Measurements from ENCODE around the gene PLEKHB2.
A peak's percentile ranks its signal among the peaks of the same experiment; 100 is the strongest.

Gene PLEKHB2

DNA sequence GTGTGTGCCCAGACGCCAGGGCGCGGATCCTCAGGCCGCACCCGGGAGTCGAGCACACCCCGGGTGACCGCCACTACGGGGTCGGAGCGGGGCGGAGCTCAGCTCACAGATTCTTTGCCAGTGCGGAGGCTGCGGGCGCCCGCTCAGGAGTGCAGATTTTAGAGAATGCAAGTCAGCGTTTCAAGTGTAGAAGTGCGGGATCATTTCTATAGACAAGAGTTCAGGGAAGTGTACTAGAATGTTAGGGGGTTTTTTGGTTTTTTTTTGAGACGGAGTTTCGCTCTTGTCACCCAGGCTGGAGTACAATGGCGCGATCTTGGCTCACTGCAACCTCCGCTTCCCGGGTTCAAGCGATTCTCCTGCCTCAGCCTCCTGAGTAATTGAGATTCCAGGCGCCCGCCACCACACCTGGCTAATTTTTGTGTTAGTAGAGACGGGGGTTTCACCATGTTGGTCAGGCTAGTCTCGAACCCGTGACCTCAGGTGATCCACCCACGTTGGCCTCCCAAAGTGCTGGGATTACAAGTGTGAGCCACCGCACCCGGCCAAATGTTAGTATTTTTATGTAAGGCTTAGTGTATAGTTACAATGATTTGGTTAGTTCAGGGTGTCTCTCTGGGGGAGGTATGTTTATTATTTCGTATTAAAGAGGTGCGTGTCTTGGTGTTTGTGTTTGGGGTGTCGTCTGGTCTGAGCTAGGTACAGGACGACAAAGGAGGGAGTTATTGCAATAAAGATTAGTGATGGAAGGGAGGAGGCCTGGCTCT, 11.3 kb upstream of the PLEKHB2 start:
- H2BK12ac ChIP-seq (ENCODE audit: low read length) = no peak overlapping the region
- peak overlapping the region; percentile 58 for H3K27ac ChIP-seq (replicated peaks; ENCODE audit: low read length)
- H3K79me1 ChIP-seq (ENCODE audit: low read depth, low read length) = no peaks in the 10 kb centered on the region
- no peak overlapping the region for H2AK5ac ChIP-seq (ENCODE audit: low read depth, low read length)
- H2BK5ac ChIP-seq (ENCODE audit: low read length) = no peak overlapping the region
- H3K23ac ChIP-seq (ENCODE audit: low read depth, low read length, poor library complexity) = peak overlapping the region; percentile 100
- peak overlapping the region; percentile 93 for H2AFZ ChIP-seq (ENCODE audit: low read length)
- H3K4me1 ChIP-seq (ENCODE audit: control insufficient read depth in 2 of 2, insufficient read depth in 1 of 2, low read depth in 1 of 2, low read length in 2 of 2) = no peaks in the 10 kb centered on the region
- no peak overlapping the region for H4K91ac ChIP-seq (ENCODE audit: low read depth, low read length, poor library complexity)
- no CpG with 5 or more reads among the region's 37 CpGs for WGBS, 2 donors (ENCODE audit: extremely low coverage in 2 of 2, insufficient read length in 2 of 2, insufficient replicate concordance in 1 of 2)
- no peak overlapping the region for H3K14ac ChIP-seq (ENCODE audit: low read length)
- H3K18ac ChIP-seq (ENCODE audit: low read length) = peak overlapping the region; percentile 96
- H3K4ac ChIP-seq (ENCODE audit: low read length) = no peak overlapping the region
- no peak overlapping the region for H4K8ac ChIP-seq (ENCODE audit: low read depth, low read length)
- H2BK15ac ChIP-seq (ENCODE audit: low read length) = no peak overlapping the region
- H3K9ac ChIP-seq (ENCODE audit: low read depth, low read length, poor library complexity) = no peak overlapping the region
- peaks cover 0 to 28% of the 10 kb centered on the region in 2 donors for H3K36me3 ChIP-seq (replicated peaks in 1 of 2; ENCODE audit: control insufficient read depth in 2 of 2, insufficient read depth in 2 of 2, low read length in 2 of 2)
- peak overlapping the region; percentile 43 for H3K4me2 ChIP-seq (ENCODE audit: insufficient read depth, low read length, poor library complexity, severe bottlenecking)
- H3K27me3 ChIP-seq (ENCODE audit: control insufficient read depth in 3 of 3, insufficient read depth in 3 of 3, low read depth in 1 of 3, low read length in 3 of 3) = no peaks in the 10 kb centered on the region
- H3K9me3 ChIP-seq (replicated peaks in 1 of 2; ENCODE audit: control insufficient read depth in 2 of 2, insufficient read depth in 1 of 2, low read depth in 1 of 2, low read length in 2 of 2) = no peaks in the 10 kb centered on the region
- H3K4me3 ChIP-seq (ENCODE audit: low read length in 2 of 2) = peak overlapping the region; percentile 59 to 100
- no peak for DNase-seq (ENCODE audit: low spot score)
- H2BK120ac ChIP-seq (ENCODE audit: low read depth, low read length) = no peak overlapping the region

DNA sequence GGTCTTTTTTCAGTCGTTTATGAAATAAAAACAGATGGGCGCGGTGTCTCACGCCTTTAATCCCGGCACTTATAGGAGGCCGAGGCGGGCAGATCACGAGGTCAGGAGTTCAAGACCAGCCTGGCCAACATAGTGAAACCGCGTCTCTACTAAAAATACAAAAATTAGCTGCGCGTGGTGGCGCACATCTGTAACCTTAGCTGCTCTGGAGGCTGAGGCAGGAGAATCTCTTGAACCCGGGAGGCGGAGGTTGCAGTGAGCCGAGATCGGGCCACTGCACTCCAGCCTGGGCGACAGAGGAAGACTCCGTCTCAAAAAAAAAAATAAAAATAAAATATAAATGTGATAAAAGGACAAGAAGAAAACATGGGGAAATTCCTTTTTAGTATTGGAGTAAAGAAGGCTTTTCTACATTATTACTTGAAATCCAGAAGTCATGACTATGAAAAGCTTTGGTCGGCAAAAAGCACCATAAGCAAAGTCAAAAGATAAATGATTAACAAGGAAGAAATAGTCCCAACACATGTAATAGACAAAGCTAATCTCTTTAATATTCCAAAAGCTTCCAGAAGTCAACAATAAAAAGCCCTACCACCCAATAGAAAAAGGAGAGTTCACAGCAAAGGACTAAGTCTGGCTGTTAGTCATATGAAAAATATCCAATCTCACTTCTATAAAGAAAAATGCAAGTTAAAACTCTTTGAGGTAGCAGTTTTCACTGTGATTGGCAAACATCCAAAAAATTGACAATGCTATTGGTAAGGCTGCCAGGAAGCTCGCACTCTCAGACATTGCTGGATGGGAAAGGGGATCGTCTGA, 10.5 kb upstream of the PLEKHB2 start:
- no peak overlapping the region for H3K27ac ChIP-seq (replicated peaks; ENCODE audit: low read length)
- no peak overlapping the region for H3K14ac ChIP-seq (ENCODE audit: low read length)
- H3K36me3 ChIP-seq (replicated peaks in 1 of 2; ENCODE audit: control insufficient read depth in 2 of 2, insufficient read depth in 2 of 2, low read length in 2 of 2) = peaks cover 0 to 22% of the 10 kb centered on the region in 2 donors
- H4K8ac ChIP-seq (ENCODE audit: low read depth, low read length) = no peak overlapping the region
- no peak overlapping the region for H2BK120ac ChIP-seq (ENCODE audit: low read depth, low read length)
- no peak overlapping the region for H2BK5ac ChIP-seq (ENCODE audit: low read length)
- H3K27me3 ChIP-seq (ENCODE audit: control insufficient read depth in 3 of 3, insufficient read depth in 3 of 3, low read depth in 1 of 3, low read length in 3 of 3) = no peaks in the 10 kb centered on the region
- no peaks in the 10 kb centered on the region for H3K79me1 ChIP-seq (ENCODE audit: low read depth, low read length)
- no peak overlapping the region for H2BK15ac ChIP-seq (ENCODE audit: low read length)
- WGBS, 2 donors (ENCODE audit: extremely low coverage in 2 of 2, insufficient read length in 2 of 2, insufficient replicate concordance in 1 of 2) = no CpG with 5 or more reads among the region's 22 CpGs
- peak overlapping the region; percentile 43 for H3K4me2 ChIP-seq (ENCODE audit: insufficient read depth, low read length, poor library complexity, severe bottlenecking)
- no peak overlapping the region for H3K23ac ChIP-seq (ENCODE audit: low read depth, low read length, poor library complexity)
- no peak overlapping the region for H4K91ac ChIP-seq (ENCODE audit: low read depth, low read length, poor library complexity)
- H2BK12ac ChIP-seq (ENCODE audit: low read length) = no peak overlapping the region
- H3K4me3 ChIP-seq (ENCODE audit: low read length in 2 of 2) = peak overlapping the region in 1 of 2 donors; percentile 59
- H3K9me3 ChIP-seq (replicated peaks in 1 of 2; ENCODE audit: control insufficient read depth in 2 of 2, insufficient read depth in 1 of 2, low read depth in 1 of 2, low read length in 2 of 2) = no peaks in the 10 kb centered on the region
- DNase-seq (ENCODE audit: low spot score) = no peak
- H2AFZ ChIP-seq (ENCODE audit: low read length) = peak overlapping the region; percentile 93
- no peaks in the 10 kb centered on the region for H3K4me1 ChIP-seq (ENCODE audit: control insufficient read depth in 2 of 2, insufficient read depth in 1 of 2, low read depth in 1 of 2, low read length in 2 of 2)
- H2AK5ac ChIP-seq (ENCODE audit: low read depth, low read length) = no peak overlapping the region
- H3K9ac ChIP-seq (ENCODE audit: low read depth, low read length, poor library complexity) = no peak overlapping the region
- no peak overlapping the region for H3K18ac ChIP-seq (ENCODE audit: low read length)
- H3K4ac ChIP-seq (ENCODE audit: low read length) = no peak overlapping the region

DNA sequence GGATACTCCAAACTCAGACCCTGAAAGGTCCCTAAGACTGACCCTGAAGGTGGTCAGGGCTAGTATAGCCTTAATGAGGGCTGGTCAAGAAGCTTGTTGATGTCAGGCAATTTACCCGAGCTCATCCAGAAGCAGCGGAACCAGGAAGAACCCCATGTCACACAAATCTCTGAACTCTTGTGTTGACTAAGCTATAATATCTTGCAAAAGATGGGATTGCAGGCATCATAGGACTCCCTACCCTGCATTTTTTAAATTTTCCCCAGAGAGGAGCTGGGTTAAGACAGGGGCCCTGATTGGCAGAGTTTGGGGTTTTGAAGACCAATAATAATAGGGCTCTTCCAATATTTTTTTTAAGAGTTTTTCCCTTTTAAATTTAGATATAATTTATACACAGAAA, 2.0 kb upstream of the PLEKHB2 start:
- Histone ChIP-seq H3K27ac (replicated peaks; ENCODE audit: low read length) (no peak overlapping the region), H3K79me1 (ENCODE audit: low read depth, low read length) (peaks cover 6% of the 10 kb centered on the region), H2BK15ac (ENCODE audit: low read length) (no peak overlapping the region), H4K91ac (ENCODE audit: low read depth, low read length, poor library complexity) (no peak overlapping the region), H3K27me3 (ENCODE audit: control insufficient read depth in 3 of 3, insufficient read depth in 3 of 3, low read depth in 1 of 3, low read length in 3 of 3) (no peaks in the 10 kb centered on the region), H3K9me3 (replicated peaks in 1 of 2; ENCODE audit: control insufficient read depth in 2 of 2, insufficient read depth in 1 of 2, low read depth in 1 of 2, low read length in 2 of 2) (no peaks in the 10 kb centered on the region), H2AK5ac (ENCODE audit: low read depth, low read length) (no peak overlapping the region), H3K18ac (ENCODE audit: low read length) (no peak overlapping the region), H3K36me3 (replicated peaks in 1 of 2; ENCODE audit: control insufficient read depth in 2 of 2, insufficient read depth in 2 of 2, low read length in 2 of 2) (peaks cover 0 to 2% of the 10 kb centered on the region in 2 donors), H2BK120ac (ENCODE audit: low read depth, low read length) (no peak overlapping the region), H2BK12ac (ENCODE audit: low read length) (no peak overlapping the region), H3K4me3 (ENCODE audit: low read length in 2 of 2) (no peak overlapping the region), H4K8ac (ENCODE audit: low read depth, low read length) (no peak overlapping the region), H3K9ac (ENCODE audit: low read depth, low read length, poor library complexity) (no peak overlapping the region), H3K23ac (ENCODE audit: low read depth, low read length, poor library complexity) (no peak overlapping the region), H3K4me2 (ENCODE audit: insufficient read depth, low read length, poor library complexity, severe bottlenecking) (no peak overlapping the region), H3K14ac (ENCODE audit: low read length) (no peak overlapping the region), H3K4me1 (ENCODE audit: control insufficient read depth in 2 of 2, insufficient read depth in 1 of 2, low read depth in 1 of 2, low read length in 2 of 2) (peaks cover 3 to 6% of the 10 kb centered on the region in 2 donors), H2AFZ (ENCODE audit: low read length) (no peak overlapping the region), H2BK5ac (ENCODE audit: low read length) (no peak overlapping the region), H3K4ac (ENCODE audit: low read length) (no peak overlapping the region)
- no CpG with 5 or more reads among the region's 2 CpGs for WGBS, 2 donors (ENCODE audit: extremely low coverage in 2 of 2, insufficient read length in 2 of 2, insufficient replicate concordance in 1 of 2)
- DNase-seq (ENCODE audit: low spot score) = no peak
